Measurements from ENCODE around the gene ATP2B2.

ATP2B2 gene

GRCh38 chr3:10368512-10368911 lies 136.9 kb downstream of the ATP2B2 start:
- DNase-seq (ENCODE audit: low read depth in 2 of 2, low spot score in 1 of 2) = no peak

DNA sequence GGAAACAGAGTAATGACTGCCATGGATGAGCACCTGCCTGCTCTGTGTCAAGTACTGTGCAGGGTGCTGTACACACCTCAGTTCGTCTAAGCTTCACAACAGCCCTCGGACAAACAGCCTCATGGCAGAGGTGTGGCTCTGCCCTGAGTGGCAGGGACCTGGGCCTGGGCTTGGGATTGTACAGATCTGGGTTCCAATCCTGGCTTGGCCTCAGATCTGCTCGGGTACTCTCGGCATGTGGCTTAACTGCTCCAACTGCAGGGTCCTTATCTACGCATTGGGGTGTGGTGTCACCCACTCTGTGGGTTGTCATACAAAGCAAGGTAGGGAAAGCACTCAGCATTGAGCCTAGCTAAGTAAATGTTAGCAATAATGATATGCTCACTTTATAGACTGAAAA lies 137.9 kb downstream of the ATP2B2 start:
- no peak for DNase-seq (ENCODE audit: low read depth in 2 of 2, low spot score in 1 of 2)

- DNase-seq (ENCODE audit: low read depth in 2 of 2, low spot score in 1 of 2) = no peak
These were observed 138.7 kb downstream of the ATP2B2 start for GRCh38 chr3:10366651-10367101.

DNA sequence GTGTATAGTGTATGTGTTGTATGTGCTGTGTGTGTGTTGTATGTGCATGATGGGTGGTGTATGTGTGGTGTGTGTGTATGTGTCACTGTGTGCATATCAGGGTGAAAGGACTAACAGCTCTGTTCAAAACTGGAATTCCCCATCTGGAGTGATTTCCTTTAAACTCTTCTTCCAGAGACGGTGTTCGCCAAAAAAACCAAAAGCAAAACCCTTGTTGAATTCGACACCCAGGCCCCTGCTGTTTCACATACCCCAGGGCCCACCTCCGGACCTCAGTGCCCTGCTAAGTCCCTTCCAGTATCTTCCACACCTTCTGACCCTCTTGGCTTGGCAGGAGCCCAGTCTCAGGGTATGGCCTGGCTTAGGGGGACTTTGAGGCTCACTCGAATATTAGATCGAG lies 139.6 kb downstream of the ATP2B2 start:
- DNase-seq (ENCODE audit: low read depth in 2 of 2, low spot score in 1 of 2) = no peak

- DNase-seq (ENCODE audit: low read depth in 2 of 2, low spot score in 1 of 2) = no peak
These were observed 140.1 kb downstream of the ATP2B2 start for GRCh38 chr3:10365316-10365715.

GRCh38 chr3:10364806-10365205 lies 140.6 kb downstream of the ATP2B2 start:
- no peak for DNase-seq (ENCODE audit: low read depth in 2 of 2, low spot score in 1 of 2)

DNA sequence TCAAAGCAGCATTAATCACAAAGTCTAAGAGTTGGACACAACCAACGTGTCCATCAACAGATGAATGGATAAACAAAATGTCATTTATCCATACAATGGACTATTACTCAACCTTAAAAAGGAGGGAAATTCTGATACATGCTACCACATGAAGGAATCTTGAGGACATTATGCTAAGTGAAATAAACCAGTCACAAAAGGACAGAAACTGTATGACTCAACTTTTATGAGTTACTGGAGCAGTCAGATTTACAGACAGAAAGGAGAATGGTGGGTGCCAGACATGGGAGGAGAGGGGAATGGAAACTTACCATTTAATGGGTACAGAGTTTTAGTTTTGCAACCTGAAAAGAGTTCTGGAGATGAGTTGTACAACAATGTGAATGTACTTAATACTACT lies 141.5 kb downstream of the ATP2B2 start:
- no peak for DNase-seq (ENCODE audit: low read depth in 2 of 2, low spot score in 1 of 2)

- no peak for DNase-seq (ENCODE audit: low read depth in 2 of 2, low spot score in 1 of 2)
These were observed 144.0 kb downstream of the ATP2B2 start for GRCh38 chr3:10361375-10361774.

DNA sequence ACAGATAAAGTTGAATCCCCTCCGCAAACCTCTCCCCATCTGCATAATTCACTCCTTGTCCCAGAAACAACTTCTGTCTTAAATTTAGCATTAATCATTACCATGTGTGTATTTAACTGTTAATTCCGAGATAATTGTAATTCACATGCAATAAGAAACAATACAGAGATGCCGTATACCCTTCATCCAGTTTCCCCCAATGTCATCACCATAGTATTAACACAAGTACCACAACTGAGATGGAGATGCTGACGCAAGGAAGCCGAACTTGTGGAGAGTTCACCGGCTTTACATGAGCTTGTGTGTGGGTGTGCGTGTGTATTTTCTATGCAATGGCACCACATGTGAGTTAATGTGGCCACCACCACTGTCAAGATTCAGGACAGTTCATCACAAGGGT lies 144.9 kb downstream of the ATP2B2 start:
- DNase-seq (ENCODE audit: low read depth in 2 of 2, low spot score in 1 of 2) = no peak

DNA sequence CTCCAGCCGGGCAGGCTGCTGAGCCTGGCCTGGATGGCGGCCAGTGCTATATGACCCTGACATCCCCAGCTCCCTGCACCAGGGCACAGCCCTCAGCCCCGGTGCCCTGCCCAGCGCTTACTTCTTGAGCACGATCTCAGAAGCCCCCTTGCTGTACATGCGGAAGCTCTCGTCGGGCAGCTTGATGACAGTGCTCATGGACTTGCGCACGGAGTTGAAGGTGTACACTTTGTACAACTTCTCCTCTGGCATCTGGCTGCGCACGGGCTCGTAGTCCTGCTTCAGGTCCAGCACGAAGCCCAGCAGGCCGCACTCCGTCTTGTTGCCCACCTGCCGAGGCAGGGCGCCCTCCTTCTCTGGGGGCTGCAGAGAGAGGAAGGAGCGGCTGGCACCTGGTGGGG lies 145.6 kb downstream of the ATP2B2 start:
- DNase-seq (ENCODE audit: low read depth in 2 of 2, low spot score in 1 of 2) = no peak

- DNase-seq (ENCODE audit: low read depth in 2 of 2, low spot score in 1 of 2) = no peak
These were observed 146.9 kb downstream of the ATP2B2 start for GRCh38 chr3:10358309-10358980.

- DNase-seq (ENCODE audit: low read depth in 2 of 2, low spot score in 1 of 2) = no peak
These were observed 147.6 kb downstream of the ATP2B2 start for GRCh38 chr3:10357592-10358308.

GRCh38 chr3:10357095-10357494 lies 148.3 kb downstream of the ATP2B2 start:
- no peak for DNase-seq (ENCODE audit: low read depth in 2 of 2, low spot score in 1 of 2)

- no peak for DNase-seq (ENCODE audit: low read depth in 2 of 2, low spot score in 1 of 2)
These were observed 148.9 kb downstream of the ATP2B2 start for GRCh38 chr3:10356461-10356981.

DNA sequence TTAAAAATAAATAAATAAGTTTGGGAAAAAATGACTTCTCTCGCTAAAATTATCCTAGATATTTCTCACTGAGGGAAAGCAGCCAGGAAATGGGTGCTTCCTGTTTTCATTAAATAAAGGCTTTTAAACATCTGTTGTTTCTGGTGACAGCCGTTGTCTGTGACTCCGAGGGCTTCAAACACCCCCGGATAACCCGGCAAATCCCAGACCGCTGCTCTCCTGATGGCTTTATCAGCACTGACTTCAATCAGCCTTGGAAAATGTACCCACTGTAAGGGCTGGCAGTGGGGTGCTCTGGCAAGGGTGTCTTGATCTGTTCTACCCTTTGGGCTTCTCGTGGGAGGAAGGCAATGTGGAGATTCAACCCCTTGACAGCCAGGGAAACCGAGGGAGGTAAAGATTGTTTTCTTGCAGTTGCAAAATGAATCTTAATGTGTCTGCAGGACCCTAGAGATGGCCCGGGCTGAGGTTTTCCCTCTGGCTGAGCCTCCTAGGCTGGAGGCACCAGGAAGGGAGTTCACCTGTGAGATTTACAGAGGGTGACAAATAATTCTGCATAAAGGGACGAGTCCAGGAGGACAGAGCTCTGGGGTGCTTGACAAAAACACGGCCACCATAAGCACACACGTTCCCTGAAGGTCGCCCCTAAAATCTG lies 150.9 kb downstream of the ATP2B2 start:
- DNase-seq (ENCODE audit: low read depth in 2 of 2, low spot score in 1 of 2) = no peak

- no peak for DNase-seq (ENCODE audit: low read depth in 2 of 2, low spot score in 1 of 2)
These were observed 151.6 kb downstream of the ATP2B2 start for GRCh38 chr3:10353661-10354360.

DNA sequence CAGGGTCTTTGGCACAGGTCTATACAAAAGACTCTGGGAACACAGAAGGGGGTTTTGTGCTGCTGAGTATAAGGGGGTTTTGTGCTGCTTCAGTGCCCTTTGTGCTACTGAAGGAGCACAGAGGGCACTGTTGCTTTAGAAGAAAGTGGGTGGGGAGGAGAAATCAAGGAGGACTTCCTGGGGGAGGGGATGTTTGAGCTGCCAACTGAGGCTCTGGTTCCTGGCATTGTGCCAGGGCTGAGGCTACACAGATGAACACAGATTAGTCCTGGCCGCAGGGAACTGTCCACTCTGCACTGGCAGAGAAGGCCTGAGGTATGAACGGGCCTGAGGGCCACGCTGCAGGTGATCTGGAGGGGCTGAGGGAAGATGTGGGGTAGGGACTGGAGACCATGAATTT lies 152.2 kb downstream of the ATP2B2 start:
- no peak for DNase-seq (ENCODE audit: low read depth in 2 of 2, low spot score in 1 of 2)

- DNase-seq (ENCODE audit: low read depth in 2 of 2, low spot score in 1 of 2) = no peak
These were observed 153.1 kb downstream of the ATP2B2 start for GRCh38 chr3:10352146-10352911.

DNA sequence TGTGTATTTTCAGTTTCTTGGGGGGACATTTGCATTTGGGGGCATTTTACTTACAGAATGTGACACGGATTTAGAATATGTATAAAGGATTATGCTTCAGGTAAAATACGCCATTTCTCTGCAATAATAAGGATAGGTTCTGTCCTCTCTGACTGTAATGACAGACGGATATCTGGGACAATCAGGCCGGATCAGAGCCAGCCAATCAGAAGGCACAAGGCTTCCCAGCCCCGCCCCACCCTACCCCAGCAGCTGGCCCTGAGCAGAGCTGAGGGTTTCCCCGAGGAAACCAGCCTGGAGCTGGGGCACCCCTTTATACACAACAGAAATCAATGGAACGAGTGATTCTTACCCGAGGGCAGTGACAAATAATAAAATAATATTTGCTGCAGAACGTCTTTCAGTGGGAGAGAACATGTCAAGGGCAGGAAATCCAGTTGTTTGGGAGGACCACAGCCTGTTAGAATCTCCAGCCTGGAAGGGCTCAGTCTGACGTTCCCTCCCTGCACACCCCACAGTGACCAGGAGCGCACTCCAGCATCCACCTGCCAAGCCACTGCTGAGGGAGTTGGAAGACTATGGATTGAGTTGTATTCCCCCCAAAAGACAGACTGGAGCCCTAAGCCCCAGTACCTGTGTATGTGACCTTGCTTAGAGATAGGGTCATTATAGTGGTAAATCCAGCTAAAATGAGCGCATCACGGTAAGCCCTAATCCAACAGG lies 154.2 kb downstream of the ATP2B2 start:
- DNase-seq (ENCODE audit: low read depth in 2 of 2, low spot score in 1 of 2) = no peak
